GM18867 (cell line): Measurements from ENCODE around the gene DPP6.
"Not testable (repeated sequence)": the region's sequence is repeated elsewhere in the genome, so short reads cannot be mapped to it uniquely, and the experiment has no call there.

Experiments used
- ATAC-seq: cut with Tn5 transposase; IDR thresholded peaks from one replicate; pipeline ENCODE4 v1.9.1; 2021; ENCODE audit warnings: mild to moderate bottlenecking, moderate library complexity; ENCODE audit not compliant: unreplicated experiment

The DPP6 gene

DNA sequence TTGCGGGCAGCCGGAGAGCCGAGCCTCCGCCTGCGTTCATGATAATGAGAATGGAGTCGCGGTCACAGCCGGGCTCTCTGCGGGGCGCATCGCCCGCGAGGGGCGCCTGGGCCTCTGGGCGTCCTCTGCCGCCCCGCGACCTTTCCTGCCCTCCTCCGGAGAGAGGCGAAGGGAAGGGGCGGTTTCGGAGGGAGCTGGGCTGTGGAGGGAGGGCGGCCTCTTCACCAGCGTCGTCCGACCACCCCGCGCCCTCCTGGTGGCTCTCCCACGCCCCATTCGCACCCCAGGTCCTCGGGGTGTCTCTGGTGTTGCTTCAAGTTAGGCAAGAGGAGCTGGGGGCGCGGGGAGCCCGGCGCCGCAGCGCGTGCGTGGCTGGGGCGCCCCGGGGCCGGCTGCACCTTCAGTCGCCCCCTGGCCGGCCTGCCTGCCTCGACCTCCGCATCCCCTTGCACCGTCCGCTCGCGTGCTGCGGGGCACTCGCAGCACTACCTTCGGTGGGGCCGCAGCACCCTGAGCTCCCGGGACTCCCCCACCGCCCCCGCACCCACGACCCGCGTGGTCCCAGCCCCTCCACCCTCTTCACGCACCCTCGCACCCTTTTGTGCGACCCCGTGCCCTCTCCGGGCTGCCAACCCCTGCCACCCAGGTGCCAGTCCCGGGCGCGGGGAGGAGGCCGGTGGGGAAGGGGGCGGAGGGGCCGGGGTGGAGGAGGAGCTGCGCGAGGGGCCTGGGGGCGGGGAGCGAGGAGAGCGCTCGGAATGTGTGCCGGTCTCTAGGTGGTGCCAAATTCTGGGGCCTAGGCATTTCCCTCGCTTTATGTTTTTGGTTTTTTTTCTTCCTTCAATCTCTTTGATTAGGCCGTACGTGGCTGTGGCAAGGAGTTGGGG is at the start of gene DPP6:
DPP6 (plus strand) TSS at position 756 of the 887 bp plus-strand sequence.
- not testable (repeated sequence) for ATAC-seq

DNA sequence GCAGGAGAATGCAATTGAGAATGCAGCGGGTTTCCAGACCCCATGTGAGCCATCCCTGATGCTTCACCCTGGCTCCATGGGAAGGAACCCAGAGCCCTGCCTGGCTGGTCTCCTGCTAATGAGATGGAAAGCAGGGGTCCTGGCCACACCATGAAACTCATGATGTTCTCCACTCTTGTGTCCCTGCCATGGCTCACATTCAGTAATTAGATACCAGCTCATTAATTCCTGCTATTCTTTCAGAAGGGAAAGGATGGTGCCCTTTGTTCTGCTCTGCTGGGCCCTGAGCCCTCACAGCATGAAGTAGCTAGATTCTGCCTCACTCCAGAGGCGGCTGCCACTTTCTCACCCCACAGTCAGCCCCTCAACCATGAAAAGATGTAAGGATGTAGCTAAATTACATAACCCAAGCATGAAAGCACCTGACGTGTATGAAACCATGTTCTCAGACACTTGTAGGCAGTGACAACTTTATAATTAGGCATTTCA is 42.7 kb upstream of the DPP6 start:
- ATAC-seq: not testable (repeated sequence)

DNA sequence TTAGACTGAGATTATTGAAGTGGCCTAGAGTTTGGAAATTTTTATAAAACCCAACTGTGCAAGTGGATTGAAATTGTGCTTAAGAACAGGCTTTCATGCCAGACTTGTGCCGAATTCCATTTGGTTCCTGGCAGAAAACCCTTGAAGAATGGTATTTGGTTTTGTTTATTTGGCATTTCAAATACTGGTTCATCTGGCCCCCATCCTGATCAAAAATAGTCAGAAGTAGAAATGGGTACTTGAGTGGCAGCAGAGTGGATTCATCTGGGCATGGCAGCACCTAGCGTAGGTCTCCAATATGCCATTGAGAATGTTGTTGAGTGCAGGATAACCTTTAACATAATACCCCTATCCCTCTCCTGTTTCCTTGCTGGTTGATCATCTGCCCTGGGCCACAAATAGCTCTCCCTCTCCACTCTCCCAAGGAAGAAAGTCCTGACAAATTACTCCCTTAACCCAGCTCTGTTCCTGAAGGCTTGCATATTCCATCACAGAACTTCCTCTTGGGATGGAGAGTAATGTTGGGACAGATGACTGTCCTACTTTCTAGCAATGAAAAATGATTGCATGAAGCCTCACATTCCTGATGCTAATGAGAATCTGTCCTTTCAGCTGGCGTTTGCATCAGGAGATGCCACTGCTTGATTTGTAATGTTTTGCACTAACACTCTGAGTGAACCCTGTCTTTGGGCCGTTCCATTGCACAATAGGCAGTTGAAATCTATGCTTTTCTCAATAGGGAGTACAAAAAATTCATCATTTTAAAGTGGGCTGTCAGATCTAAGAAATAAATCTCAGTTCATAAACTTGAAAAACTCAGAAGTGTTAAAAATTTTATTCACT is 41.3 kb upstream of the DPP6 start:
- not testable (repeated sequence) for ATAC-seq

DNA sequence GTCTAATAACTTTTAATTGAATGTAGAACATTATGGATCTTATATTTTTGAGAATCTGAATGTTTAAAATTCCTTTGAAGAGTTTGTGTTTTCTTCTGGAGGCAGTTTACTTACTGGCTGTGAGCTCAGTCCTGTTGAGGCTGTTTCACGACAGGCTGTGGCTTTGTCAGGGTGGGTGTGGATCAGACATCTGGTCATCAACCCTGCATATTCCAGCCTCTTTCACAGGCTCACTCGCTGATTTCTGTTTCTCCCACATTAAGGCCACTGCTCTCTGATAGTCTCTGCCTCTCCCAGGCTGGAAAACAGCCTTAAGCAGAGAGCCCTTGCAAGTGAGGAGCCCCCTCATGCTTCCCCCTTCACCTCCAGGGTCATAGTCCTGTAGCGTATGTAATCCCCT is 39.4 kb upstream of the DPP6 start:
- not testable (repeated sequence) for ATAC-seq

DNA sequence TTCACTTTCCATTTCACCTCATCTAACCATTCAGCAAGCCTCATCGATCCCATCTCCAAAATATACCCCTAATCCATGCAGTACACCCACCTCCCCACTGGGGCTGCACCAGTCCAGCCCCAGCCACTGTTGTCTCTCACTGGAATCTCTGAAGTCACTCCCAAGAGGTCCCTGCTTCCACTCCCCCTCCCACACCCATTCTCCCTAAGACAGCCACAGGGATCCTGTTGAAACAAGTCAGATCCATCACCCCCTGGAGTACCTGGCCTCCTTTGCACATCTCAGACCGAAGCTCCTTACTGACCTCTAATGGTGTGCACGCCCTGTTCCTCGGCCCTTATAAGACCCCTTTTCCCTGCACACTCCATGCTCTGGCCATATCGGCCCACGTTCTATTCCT is 36.6 kb upstream of the DPP6 start:
- not testable (repeated sequence) for ATAC-seq

DNA sequence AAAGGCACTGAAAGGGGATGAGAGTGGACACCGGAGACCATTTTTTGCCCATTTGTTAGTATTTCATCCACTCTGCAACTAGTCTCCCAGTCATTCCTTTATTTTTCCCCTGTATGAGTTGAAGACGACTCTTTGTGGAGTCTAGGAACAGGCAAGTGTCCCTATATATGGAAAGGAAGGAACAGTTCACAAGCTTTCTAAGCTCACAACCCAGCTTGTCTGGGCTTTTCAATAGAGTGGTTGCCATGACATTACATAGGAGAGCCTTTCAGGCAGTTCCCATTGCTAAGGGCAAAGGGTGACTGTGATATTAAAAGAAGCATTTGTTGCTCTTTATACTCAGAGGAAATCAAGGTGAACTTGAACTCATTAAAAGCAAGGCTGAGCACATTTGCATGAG is 33.8 kb upstream of the DPP6 start:
- ATAC-seq: not testable (repeated sequence)

DNA sequence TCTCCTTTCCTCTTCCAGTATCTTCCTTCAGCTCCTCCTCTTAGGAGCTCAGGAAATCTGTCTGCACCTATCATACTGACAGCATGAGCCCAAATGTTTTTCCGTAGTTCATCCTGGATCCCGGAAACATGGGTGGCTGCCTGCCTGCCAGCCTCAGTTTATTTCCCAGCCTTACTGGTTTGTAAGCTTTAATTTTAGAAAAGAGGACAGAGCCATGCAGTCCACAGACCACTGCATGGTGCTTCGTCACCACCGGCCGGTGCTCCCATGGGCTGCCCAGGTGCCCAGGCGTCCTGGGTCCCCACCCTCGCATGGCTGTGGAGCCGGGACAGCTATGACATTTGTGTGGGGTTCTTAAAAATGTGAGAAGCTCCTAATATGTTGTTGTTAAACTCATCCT is 24.4 kb upstream of the DPP6 start:
- ATAC-seq: not testable (repeated sequence)

DNA sequence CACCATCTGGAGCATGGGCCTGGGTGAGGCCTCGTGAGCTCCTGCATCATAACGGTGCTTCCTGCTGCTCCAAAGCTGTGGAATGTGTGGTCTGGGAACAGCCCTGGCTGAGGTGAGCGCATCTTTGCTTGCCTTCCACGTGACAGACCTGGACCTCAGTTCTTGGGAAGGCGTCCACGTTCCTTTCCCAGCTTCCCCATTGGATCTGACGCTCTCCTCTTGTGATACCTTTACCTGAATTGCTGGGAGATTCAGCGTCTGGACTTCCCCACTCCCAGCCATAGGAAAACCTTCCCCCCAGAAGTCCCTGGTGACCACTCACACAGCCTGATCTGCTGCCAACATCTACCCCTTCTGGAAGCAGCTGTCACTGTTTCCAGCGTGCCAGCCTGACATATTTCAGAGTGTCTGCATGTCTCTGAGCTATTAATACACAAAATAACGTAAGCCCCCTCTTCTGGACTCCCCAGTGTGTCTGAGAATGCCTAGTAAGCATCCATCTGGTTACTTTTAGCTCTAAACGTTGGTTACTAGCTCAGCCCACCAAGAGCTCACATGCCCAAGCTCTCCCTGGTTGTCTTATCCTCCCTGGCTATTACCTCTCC is 21.6 kb upstream of the DPP6 start:
- ATAC-seq: not testable (repeated sequence)

DNA sequence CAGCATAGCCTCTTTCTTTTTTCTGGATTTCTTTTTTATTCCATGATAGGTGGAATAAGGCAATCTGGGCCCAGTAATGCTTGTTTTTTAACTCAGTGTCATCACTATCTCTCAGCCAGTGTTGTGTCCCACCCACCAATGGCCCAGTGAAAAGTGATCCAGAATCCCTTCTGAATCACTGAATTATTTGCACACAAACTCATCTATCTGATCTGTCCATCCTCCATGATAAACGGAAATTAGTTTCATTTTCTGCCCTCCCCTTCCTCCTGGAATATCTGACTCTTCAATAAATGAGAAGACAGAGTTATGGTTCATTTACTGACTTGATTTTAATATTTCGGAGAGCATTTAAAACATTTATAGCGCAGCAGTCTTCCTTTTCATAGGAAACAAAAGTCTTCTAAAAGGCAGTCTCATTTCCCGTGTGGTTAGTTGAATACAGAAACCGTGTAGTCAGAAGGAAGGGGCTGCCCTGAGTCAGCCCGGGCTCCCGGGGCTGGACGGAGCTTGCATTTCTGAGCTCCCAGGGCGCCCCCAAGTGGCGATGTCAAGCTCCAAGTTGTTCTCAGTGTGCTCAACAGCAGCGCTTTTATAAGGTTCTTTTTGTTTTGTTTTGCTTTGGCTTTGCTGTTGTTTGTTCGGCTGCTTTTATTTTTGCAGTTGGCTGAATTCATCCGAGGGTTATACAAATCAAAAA is 12.6 kb upstream of the DPP6 start:
- peak; percentile 96 for ATAC-seq

DNA sequence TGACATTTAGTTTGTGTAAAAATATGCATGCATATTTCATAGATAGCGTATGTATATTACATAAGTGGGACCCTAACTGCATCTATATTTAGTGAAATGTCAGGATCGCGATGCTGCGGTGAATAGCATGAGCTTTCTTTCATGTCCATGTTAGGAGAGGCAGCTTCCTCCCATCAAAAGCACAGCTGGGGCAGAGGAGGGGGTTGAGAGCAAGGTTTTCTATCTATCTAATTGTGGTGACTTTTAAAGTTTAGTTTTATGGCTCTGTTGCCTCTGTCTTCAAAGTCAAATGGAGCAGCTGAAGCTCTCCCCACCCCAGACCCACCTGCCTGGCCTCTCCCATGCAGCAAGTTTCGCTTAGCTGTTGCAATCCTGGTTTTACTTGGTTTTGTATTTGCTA is 1.8 kb upstream of the DPP6 start:
- ATAC-seq: not testable (repeated sequence)

DNA sequence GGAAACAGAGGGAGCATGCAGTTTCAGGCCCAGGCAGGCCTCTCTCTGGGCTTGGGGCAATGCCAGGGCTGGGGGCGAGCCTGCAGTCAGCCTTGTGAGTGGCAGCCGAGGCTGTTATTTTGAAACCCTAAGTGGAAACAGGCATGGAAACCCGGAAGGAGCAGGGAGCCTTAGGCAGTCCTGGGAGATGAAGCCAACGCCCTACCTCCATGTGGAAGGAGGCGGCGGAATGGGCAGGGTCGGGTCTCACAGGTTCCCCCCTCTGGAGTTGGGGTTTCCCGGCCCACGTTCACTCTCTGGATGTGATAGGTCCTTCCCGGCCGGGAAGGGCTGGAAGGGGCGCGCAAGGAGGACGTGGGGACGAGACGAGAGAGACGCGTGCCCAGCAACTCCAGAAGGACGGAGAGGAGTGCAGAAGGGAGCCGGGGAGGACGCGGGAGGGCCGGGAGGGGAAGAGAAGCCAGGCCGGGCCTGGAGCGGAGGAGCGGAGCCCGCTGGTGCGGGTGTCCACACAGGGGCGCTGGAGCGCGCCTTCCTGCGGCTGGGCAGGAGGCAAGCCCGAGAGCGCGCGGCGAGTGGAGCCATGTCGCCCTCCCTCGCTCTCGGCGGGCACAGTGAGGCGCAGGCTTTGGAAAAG is 1.1 kb upstream of the DPP6 start:
- ATAC-seq: not testable (repeated sequence)

DNA sequence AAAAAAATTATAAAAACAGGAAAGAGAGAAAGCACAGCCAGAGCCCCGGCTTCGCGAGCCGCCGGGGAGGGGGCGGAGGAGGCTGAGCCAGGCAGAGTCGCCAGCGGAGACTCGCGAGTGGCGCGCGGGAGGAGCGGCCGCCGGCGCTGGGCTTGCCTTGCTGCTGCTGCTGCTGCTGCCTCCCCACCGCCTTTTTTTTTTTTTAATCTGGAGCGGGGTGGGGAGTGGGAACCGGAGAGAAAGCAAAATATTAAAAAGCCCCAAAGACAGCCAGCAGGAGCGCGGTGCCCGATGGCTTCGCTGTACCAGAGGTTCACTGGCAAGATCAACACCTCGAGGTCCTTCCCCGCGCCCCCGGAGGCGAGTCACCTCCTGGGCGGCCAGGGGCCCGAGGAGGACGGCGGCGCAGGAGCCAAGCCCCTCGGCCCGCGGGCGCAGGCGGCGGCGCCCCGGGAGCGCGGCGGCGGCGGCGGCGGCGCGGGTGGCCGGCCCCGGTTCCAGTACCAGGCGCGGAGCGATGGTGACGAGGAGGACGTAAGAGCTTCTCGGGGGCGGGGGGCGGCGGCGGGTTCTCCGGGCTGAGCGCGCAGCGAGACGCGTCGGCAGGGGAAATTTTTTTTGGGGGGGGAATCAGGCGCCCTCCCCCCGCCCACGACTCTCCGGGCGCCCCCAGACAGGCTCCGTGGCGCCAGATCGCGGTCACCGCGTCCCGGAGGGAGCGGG is 493 bp downstream of the DPP6 start:
- ATAC-seq: not testable (repeated sequence)

DNA sequence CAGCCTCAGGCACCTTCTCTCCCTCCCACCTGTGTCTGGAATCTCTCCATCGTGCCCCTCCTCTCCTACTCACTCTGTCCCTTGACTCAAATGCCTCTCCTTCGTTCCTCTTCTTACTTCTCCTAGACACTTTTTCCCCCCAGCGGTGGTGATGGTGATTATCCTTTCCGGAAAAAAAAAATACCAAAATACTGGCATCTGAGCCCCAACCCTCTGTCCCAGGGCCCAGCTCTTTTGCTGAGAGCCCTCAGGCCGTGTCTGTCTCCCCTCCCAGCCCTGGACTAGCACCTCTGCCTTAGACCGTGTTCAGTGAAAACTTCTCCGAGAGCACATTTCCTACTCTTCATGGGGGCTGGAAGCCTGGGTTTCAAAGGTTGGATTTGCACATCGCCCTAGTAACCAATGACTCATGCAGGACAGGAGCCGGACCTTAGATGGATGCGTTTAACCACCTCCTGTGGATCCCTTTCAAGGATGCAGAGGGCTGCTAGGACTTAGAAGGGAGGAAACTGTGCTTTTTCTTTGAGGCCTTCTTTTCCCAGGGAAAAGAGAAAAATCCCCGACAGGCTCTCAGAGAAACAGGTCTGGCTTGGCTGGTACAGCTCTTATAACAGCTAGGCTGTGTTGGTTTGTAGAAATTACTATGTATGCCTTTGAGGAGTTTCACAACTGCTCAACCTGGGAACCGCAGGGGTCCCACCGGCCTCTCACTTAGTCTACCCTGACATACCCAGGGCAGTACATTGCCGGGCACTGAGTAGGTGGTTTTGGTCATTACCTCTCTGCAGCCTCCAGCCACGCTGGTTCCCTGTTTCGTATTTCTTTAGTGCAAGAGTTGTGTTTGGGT is 1.5 kb downstream of the DPP6 start:
- not testable (repeated sequence) for ATAC-seq

DNA sequence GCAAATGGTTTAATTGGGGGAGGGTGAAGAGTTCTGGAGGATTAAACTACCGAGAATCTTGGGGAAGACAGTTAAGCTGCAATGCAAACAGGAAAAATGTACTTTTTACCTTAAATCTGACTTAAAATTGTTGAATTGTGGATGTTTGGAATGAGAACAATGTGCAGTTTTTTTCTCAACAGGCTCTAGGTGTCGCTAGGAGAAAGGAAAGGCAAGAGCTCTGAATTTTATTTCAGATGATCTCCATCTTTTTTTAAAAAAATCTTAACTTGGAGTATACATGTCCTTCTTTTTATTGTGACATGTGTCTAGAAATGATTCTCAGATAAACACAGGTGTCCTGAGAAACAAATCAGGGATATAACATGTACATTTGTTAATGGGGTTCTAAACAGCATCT is 2.5 kb downstream of the DPP6 start:
- not testable (repeated sequence) for ATAC-seq

DNA sequence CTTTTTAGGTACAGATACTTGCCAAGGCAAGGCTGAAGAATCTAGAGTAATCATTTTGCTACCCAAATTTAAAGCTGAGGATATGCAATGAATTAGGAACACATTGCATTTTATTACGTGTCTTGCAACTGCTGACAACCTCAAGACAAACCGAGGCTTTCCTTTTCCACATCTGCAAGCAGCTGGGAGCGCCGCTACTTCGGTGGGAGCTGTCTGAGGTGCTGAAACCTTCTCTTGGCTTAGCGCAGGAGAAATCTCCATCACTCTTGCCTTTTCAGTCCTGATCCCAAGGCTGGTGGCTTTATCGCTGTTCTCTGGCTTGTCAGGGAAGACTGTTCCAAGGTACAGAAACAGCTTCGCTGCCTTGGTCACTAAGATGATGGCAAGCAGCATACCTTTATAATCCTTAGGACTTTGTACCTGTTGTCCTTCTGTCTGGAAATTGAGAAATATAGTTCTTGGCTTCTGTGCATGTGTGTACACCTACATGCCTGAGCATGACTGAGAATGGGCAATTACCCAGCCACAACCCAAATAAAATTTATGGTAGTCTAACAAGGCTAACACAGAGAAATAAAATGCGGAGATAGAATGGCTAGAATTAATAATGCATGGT is 3.4 kb downstream of the DPP6 start:
- not testable (repeated sequence) for ATAC-seq

DNA sequence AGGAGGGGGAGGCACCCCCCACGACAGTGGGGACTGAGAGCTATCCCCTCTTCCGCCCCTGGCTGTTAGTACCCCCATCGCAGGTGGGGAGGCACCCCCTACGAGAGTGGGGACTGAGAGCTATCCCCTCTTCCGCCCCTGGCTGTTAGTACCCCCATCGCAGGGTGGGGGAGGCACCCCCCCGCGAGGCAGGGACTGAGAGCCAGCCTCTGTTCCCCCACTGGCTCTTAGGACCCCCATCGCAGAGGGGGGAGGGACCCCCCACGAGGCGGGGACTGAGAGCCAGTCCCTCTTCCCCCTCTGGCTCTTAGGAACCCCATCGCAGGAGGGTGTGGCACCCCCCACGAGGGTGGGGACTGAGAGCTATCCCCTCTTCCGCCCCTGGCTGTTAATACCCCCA is 6.6 kb downstream of the DPP6 start:
- not testable (repeated sequence) for ATAC-seq

DNA sequence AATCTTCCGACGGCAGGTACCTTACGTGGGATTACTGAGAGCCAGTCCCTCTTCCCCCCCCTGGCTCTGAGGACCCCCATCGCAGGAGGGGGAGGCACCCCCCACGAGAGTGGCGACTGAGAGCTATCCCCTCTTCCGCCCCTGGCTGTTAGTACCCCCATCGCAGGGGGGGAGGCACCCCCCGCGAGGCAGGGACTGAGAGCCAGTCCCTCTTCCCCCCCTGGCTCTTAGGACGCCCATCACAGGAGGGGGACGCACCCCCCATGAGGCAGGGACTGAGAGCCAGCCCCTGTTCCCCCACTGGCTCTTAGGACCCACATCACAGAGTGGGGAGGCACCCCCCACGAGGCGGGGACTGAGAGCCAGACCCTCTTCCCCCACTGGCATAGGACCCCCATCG is 8.4 kb downstream of the DPP6 start:
- ATAC-seq: not testable (repeated sequence)

DNA sequence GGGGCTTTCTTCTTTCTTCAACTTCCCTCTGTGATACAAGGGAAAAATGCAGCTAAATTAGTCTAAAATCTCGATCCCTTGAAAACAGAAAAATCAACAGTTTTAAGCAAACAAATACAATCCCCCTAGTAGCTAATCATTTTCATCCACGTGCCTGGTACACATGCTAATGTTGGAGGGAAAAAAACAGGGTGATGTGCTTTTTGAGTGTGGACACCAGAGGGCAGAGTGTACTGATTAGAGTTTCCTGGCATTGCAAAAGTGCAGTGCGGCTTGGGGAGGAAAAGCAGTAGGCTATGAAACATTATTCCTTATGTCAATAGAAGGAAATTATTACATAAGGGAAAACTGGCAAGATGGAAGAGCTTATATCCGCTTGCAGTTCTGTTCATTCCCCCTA is 19.6 kb downstream of the DPP6 start:
- peak; percentile 61 for ATAC-seq
